GM10248 (cell line): Measurements from ENCODE around the gene COL1A1.

Experiments
- CTCF ChIA-PET: fragments of 300-600 bp; sonication (Branson Sonifier 250); formaldehyde crosslinking; extraction: SDS; loops from one replicate; lab custom pipeline; 2021; ENCODE audit warnings: antibody characterized with exemption; lab: Yijun Ruan, JAX
- POLR2A ChIA-PET: fragments of 350-650 bp; sonication (Branson Sonifier 250); formaldehyde crosslinking; extraction: SDS; loops from one replicate; lab custom pipeline; 2020; ENCODE audit warnings: antibody characterized with exemption; lab: Yijun Ruan, JAX
- DNase-seq: peaks from one replicate; pipeline ENCODE4 v3.0.0; 2012; ENCODE audit errors: extremely low spot score
- TF ChIP-seq, protein P1 (sequence below): IDR thresholded peaks from 2 replicates; pipeline ENCODE4 v1.5.1; 2012; ENCODE audit warnings: mild to moderate bottlenecking, low read depth; ENCODE audit errors: extremely low read depth, missing control alignments, control extremely low read depth

The COL1A1 gene

GRCh38 chr17:50185631-50186471 is 15.6 kb downstream of the COL1A1 start:
- no peak for DNase-seq
- ChIA-PET POLR2A (no interaction called here), CTCF (interaction anchor here (1.5 to 3.7 kb wide), 3 partner anchors 15 to 68 kb away, joined by 3 to 22 read pairs (median 8); partner anchors contain the start of gene COL1A1)
- TF ChIP-seq, protein P1, sequence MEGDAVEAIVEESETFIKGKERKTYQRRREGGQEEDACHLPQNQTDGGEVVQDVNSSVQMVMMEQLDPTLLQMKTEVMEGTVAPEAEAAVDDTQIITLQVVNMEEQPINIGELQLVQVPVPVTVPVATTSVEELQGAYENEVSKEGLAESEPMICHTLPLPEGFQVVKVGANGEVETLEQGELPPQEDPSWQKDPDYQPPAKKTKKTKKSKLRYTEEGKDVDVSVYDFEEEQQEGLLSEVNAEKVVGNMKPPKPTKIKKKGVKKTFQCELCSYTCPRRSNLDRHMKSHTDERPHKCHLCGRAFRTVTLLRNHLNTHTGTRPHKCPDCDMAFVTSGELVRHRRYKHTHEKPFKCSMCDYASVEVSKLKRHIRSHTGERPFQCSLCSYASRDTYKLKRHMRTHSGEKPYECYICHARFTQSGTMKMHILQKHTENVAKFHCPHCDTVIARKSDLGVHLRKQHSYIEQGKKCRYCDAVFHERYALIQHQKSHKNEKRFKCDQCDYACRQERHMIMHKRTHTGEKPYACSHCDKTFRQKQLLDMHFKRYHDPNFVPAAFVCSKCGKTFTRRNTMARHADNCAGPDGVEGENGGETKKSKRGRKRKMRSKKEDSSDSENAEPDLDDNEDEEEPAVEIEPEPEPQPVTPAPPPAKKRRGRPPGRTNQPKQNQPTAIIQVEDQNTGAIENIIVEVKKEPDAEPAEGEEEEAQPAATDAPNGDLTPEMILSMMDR: no peak

DNA sequence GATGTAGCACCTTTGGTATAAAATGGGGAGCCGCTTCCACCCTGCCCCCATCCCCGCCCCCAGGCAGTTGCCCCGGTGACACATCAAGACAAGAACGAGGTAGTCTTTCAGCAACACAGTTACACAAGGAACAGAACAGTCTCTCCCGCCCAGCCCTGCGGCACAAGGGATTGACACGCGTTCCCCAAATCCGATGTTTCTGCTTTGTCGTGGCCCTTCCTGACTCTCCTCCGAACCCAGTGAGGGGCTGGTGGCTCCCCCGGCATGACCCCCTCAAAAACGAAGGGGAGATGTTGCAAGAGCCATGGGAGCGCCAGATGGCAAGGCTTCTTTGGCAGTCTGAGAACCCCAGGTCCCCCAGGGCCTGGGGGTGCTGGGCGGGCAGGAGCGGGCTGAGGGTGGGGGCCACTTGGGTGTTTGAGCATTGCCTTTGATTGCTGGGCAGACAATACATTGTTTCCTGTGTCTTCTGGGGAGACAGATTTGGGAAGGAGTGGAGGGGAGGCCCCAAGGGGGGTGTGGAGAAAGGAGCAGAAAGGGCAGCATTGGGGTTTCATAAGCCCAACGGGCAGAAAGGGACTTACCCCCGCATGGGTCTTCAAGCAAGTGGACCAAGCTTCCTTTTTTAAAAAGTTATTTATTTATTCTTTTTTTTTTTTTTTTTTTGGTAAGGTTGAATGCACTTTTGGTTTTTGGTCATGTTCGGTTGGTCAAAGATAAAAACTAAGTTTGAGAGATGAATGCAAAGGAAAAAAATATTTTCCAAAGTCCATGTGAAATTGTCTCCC is 16.6 kb downstream of the COL1A1 start:
- DNase-seq: peak; percentile 51
- ChIA-PET CTCF (interaction anchor here (2.3 to 3.7 kb wide), 2 partner anchors 15 to 16 kb away, joined by 8 to 22 read pairs; partner anchors contain the start of gene COL1A1), POLR2A (no interaction called here)
- TF ChIP-seq, protein P1: no peak

- ChIA-PET CTCF (interaction anchor here (2.3 kb wide), 1 partner anchor 15 kb away, joined by 8 read pairs; no protein-coding TSS in a partner anchor), POLR2A (no interaction called here)
- DNase-seq: no peak
- TF ChIP-seq, protein P1: no peak
Measured at GRCh38 chr17:50184064-50184463, 17.4 kb downstream of the COL1A1 start.

DNA sequence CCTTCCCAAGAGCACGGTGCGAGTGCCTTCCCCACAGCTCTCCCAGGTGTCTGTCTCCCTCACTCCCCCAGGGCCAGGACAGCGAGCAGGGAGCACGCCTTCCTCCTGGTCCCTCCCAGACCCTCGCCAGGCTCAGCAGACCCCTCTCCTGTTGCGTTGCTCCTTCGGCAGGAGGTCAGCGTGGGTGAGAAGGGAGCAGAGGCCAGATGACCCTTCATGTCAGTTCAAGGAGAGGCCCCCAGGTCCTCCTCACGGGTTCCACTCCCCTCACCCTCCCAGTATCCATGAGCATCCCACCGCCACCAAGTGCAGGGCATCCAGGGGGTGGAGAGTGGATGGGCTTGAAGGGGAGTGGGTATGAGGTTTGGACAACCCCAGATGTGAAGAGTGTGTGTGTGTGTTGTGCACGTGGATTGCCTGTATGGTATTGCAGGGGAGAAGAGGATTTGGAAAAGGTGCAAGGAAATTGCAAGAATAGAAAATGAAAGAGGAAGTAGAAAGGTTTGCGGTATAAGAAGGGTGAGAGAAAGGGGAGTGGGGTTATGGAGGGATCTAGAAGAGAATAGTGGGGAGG is 17.9 kb downstream of the COL1A1 start:
- POLR2A ChIA-PET: no interaction called here
- CTCF ChIA-PET: interaction anchor here (1.7 to 3.6 kb wide), 2 partner anchors 13 to 14 kb away, joined by 3 to 21 read pairs; no protein-coding TSS in a partner anchor
- TF ChIP-seq, protein P1: no peak
- DNase-seq: peak; percentile 50

DNA sequence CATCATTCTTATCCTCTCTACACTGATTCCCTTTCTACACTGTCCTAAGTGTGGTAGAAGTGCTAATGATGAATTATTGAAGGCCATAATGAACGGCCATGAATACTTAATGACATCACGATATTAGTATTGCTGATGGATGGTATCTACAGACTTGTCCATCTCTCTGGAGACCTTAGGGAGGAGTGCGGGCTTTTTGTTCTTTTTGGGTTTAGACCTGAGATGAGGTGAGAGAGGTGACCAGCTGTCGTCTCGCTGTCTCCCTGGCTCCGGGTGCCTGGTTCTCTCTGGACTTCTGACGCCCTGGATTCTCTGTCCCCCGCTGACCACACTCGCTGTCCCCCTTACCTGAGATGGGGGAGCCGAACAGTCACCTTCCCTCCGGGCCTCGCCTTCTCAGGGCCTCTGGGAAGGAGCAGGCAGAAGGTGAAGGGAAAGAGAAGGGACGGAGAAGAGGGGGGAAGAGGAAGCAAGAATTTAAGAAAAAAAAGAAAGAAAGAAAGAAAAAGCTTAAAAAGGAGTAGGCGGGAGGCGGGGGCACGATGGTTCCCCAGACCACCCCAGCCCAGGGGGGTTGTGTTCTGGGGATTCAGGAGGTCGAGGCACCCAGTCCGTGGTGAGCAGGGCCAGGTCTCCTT is 18.5 kb downstream of the COL1A1 start:
- POLR2A ChIA-PET: no interaction called here
- TF ChIP-seq, protein P1: no peak
- DNase-seq: no peak
- CTCF ChIA-PET: interaction anchor here (1.7 to 3.6 kb wide), 3 partner anchors 13 to 18 kb away, joined by 3 to 21 read pairs (median 9); no protein-coding TSS in a partner anchor
